KMS-11 (cell line): ENCODE data around the gene AAK1.

Experiments used
- H2AFZ ChIP-seq: fragments of 200-600 bp; sonication (generic); 2 replicates; pipeline ENCODE4 v1.6.1; 2016; ENCODE audit warnings: antibody characterized with exemption, mixed run types, low read depth
- H3K27ac ChIP-seq: fragments of 200-600 bp; sonication (generic); 2 replicates; pipeline ENCODE4 v1.6.1; 2016; ENCODE audit warnings: mild to moderate bottlenecking, mixed run types
- H3K27me3 ChIP-seq: fragments of 200-600 bp; sonication (generic); 2 replicates; pipeline ENCODE4 v1.6.1; 2017; ENCODE audit warnings: mild to moderate bottlenecking, low read depth, mixed run types, moderate library complexity; ENCODE audit not compliant: insufficient read depth
- H3K36me3 ChIP-seq: fragments of 200-600 bp; sonication (generic); 2 replicates; pipeline ENCODE4 v1.6.1; 2017; ENCODE audit warnings: mild to moderate bottlenecking, mixed run types; ENCODE audit not compliant: insufficient read depth
- H3K4me1 ChIP-seq: fragments of 200-600 bp; sonication (generic); 2 replicates; pipeline ENCODE4 v1.6.1; 2016; ENCODE audit warnings: mild to moderate bottlenecking, low read depth, mixed run types; ENCODE audit not compliant: poor library complexity, severe bottlenecking
- H3K4me2 ChIP-seq: fragments of 200-600 bp; sonication (generic); 2 replicates; pipeline ENCODE4 v1.7.0; 2016; ENCODE audit warnings: mild to moderate bottlenecking, mixed run types
- H3K4me3 ChIP-seq: fragments of 200-600 bp; sonication (generic); IDR thresholded peaks from 2 replicates; pipeline ENCODE4 v1.6.1; 2017; ENCODE audit warnings: low read depth, low read length, mixed read lengths; ENCODE audit not compliant: insufficient read depth
- H3K79me2 ChIP-seq: fragments of 200-600 bp; sonication (generic); 2 replicates; pipeline ENCODE4 v1.6.1; 2016; ENCODE audit warnings: low read depth, mixed run types; ENCODE audit not compliant: insufficient read depth
- H3K9ac ChIP-seq: fragments of 200-600 bp; sonication (generic); 2 replicates; pipeline ENCODE4 v1.6.1; 2016; ENCODE audit warnings: mild to moderate bottlenecking, mixed run types
- H4K20me1 ChIP-seq: fragments of 200-600 bp; sonication (generic); 2 replicates; pipeline ENCODE4 v1.6.1; 2016; ENCODE audit warnings: mild to moderate bottlenecking, mixed run types; ENCODE audit not compliant: insufficient read depth
- TF ChIP-seq, protein P1 (sequence below): fragments of 200-600 bp; sonication (generic); conservative IDR thresholded peaks from 2 replicates; pipeline ENCODE4 v1.6.1; 2017; ENCODE audit warnings: low read depth, mild to moderate bottlenecking, antibody characterized with exemption, low read length, moderate library complexity, mixed read lengths

The AAK1 gene

DNA sequence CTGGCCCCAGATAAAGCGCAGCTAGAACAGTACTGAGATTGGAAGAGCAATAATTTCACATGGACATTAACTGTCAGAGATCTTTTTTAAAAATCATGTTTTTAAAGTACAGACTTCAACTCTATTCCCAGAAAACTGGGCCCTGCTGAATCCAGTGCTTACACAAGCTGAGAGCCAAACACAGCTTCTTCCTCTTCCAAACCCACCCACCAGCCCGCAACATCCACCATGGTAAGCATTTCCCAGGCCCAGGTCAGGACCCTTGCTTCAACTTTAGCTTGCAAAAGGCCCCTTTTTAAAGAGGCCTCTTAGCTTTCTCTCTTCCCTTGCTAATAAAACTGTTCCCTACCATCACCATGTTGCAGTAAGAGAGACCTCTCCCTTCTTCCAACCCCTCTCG is 2.1 kb downstream of the AAK1 start:
- Histone ChIP-seq H3K36me3 (no peaks in the 10 kb centered on the region), H2AFZ (no peak overlapping the region), H3K4me2 (peak overlapping the region; percentile 62), H3K27me3 (no peaks in the 10 kb centered on the region), H3K4me1 (peaks cover 52% of the 10 kb centered on the region), H3K4me3 (no peak overlapping the region), H3K9ac (no peak overlapping the region; the same call in 1 of the 2 replicates), H4K20me1 (no peaks in the 10 kb centered on the region), H3K79me2 (peaks cover 60% of the 10 kb centered on the region; the same call in 1 of the 2 replicates), H3K27ac (no peak overlapping the region)
- TF ChIP-seq, protein P1, sequence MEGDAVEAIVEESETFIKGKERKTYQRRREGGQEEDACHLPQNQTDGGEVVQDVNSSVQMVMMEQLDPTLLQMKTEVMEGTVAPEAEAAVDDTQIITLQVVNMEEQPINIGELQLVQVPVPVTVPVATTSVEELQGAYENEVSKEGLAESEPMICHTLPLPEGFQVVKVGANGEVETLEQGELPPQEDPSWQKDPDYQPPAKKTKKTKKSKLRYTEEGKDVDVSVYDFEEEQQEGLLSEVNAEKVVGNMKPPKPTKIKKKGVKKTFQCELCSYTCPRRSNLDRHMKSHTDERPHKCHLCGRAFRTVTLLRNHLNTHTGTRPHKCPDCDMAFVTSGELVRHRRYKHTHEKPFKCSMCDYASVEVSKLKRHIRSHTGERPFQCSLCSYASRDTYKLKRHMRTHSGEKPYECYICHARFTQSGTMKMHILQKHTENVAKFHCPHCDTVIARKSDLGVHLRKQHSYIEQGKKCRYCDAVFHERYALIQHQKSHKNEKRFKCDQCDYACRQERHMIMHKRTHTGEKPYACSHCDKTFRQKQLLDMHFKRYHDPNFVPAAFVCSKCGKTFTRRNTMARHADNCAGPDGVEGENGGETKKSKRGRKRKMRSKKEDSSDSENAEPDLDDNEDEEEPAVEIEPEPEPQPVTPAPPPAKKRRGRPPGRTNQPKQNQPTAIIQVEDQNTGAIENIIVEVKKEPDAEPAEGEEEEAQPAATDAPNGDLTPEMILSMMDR = no peak

DNA sequence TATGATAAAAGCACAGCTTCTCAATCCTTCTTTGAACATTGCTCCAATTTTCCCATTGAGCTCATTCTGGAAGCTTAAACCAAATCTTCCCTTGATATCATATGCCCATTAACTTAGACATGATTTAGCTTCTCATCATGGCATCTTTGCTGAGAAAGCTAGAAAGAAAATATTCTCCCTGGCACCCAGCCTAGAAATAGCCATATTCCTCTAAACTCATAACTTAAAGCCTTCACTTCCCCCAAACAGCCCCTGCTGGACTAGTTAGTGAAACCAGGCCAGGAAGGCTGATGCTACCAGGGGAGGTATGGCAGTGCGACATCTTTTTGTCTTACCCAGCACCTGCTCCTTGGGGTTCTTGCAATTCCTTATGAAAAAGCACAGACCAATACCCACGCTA is 4.3 kb downstream of the AAK1 start:
- H3K4me3 ChIP-seq = no peak overlapping the region
- H3K4me2 ChIP-seq = peak overlapping the region; percentile 62; the same call in 1 of the 2 replicates
- no peak overlapping the region for H3K9ac ChIP-seq
- H3K4me1 ChIP-seq = peaks cover 47% of the 10 kb centered on the region
- TF ChIP-seq, protein P1 = no peak
- no peaks in the 10 kb centered on the region for H4K20me1 ChIP-seq
- H3K79me2 ChIP-seq = peaks cover 74% of the 10 kb centered on the region; the same call in 1 of the 2 replicates
- H3K27ac ChIP-seq = no peak overlapping the region
- no peaks in the 10 kb centered on the region for H3K36me3 ChIP-seq
- H2AFZ ChIP-seq = no peak overlapping the region
- H3K27me3 ChIP-seq = no peaks in the 10 kb centered on the region

DNA sequence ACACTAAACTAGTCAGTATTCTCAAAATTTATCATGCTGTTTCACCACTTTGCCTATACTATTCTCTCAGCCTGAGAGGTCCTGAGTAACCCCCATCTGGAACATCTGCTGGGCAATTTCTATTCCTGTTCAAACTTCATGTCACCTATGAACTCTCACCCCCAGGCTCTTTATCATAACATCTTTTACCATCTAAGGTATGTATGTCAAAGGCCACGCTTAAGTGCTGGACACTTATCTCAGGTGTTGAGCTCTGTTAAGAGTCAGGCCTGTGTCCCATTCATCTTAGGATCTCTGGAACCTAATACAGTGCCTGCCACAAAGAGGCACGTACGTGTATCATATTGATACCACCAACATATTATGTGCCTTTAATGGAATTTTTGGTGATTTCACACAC is 4.9 kb downstream of the AAK1 start:
- no peak overlapping the region for H3K9ac ChIP-seq
- H4K20me1 ChIP-seq = no peaks in the 10 kb centered on the region
- TF ChIP-seq, protein P1 = no peak
- no peak overlapping the region for H2AFZ ChIP-seq
- no peaks in the 10 kb centered on the region for H3K36me3 ChIP-seq
- H3K27me3 ChIP-seq = no peaks in the 10 kb centered on the region
- H3K4me2 ChIP-seq = no peak overlapping the region
- no peak overlapping the region for H3K4me3 ChIP-seq
- no peak overlapping the region for H3K27ac ChIP-seq
- H3K4me1 ChIP-seq = peaks cover 52% of the 10 kb centered on the region
- peaks cover 78% of the 10 kb centered on the region; the same call in 1 of the 2 replicates for H3K79me2 ChIP-seq

DNA sequence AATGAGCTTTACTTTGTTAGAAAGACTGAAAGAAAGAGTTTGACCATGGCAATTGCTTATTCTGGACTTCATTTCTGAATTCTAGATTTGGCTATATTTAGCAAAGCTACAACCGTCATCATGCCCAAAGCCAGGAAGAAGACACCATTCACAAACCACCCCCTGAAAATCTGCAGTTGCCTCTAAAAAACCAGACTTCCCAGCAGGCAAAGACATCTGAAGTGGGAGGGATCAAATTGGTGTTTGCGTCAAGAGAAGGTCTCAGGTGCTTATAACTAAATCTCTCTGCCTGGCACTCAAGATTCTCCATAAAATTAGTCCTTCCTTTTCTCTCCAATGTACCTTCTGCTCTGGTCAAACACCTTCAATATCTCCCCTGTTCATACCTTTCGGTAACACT is 5.6 kb downstream of the AAK1 start:
- TF ChIP-seq, protein P1 = no peak
- peaks cover 77% of the 10 kb centered on the region; the same call in 1 of the 2 replicates for H3K79me2 ChIP-seq
- H3K36me3 ChIP-seq = no peaks in the 10 kb centered on the region
- H4K20me1 ChIP-seq = no peaks in the 10 kb centered on the region
- no peak overlapping the region for H2AFZ ChIP-seq
- H3K27ac ChIP-seq = no peak overlapping the region
- H3K4me2 ChIP-seq = no peak overlapping the region
- no peak overlapping the region for H3K9ac ChIP-seq
- no peaks in the 10 kb centered on the region for H3K27me3 ChIP-seq
- peaks cover 52% of the 10 kb centered on the region for H3K4me1 ChIP-seq
- H3K4me3 ChIP-seq = no peak overlapping the region

DNA sequence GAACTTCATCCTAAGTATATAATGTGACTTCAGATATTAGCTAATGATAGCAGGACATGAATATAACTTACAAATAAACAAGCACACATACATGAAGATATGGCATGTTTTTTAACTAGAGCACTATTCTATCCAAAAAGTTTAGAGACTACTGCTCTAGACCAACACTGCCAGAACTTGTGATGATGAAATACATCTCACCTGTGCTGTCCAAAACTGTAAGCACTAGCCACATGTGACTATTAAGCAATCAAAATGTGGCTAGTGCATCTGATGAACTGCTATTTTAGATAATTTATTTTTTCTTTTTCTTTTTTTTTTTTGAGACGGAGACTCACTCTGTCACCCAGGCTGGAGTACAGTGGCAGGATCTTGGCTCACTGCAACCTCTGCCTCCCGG is 7.1 kb downstream of the AAK1 start:
- Histone ChIP-seq H4K20me1 (no peaks in the 10 kb centered on the region), H3K36me3 (no peaks in the 10 kb centered on the region), H3K79me2 (peaks cover 69% of the 10 kb centered on the region; the same call in 1 of the 2 replicates), H3K4me2 (no peak overlapping the region), H3K4me3 (no peak overlapping the region), H3K9ac (no peak overlapping the region), H3K4me1 (peaks cover 47% of the 10 kb centered on the region), H2AFZ (no peak overlapping the region), H3K27me3 (no peaks in the 10 kb centered on the region), H3K27ac (no peak overlapping the region)
- TF ChIP-seq, protein P1 = no peak
